Measurements from ENCODE around the gene P2RY14.

GRCh38 chr3:151315846-151316245, 37.5 kb upstream of the P2RY14 start:
- TF ChIP-seq POLR2A (IDR thresholded peaks at IDR 0.05; ENCODE audit: low read depth, low read length) (no peak), CTCF (IDR thresholded peaks at IDR 0.05; ENCODE audit: extremely low read depth in 1 of 2, insufficient read depth in 1 of 2, low read depth in 1 of 2, low read length in 2 of 2) (no peak)

All from endothelial cell of umbilical vein (primary cell).